ENCODE measurements around the gene PHYHD1.
"Not testable (repeated sequence)": the region's sequence is repeated elsewhere in the genome, so short reads cannot be mapped to it uniquely, and the experiment has no call there.

The PHYHD1 gene

GRCh38 chr9:128937310-128938165, 16.8 kb downstream of the PHYHD1 start:
- no peak for TF ChIP-seq CTCF (IDR thresholded peaks at IDR 0.05)
- Histone ChIP-seq H3K27me3 (no peaks in the 10 kb centered on the region), H3K9me3 (no peaks in the 10 kb centered on the region), H3K4me3 (no peak overlapping the region), H3K4me1 (no peaks in the 10 kb centered on the region), H3K36me3 (peaks cover 0 to 70% (median 11%) of the 10 kb centered on the region in 3 donors), H3K27ac (no peak overlapping the region)
- peak in 1 of 2 donors; percentile 42 for DNase-seq
- intact Hi-C loops (cut with DNase I; ENCODE audit: low total_unique reads), result no loop called here

GRCh38 chr9:128940271-128940921, 19.6 kb downstream of the PHYHD1 start:
- Histone ChIP-seq H3K4me1 (peaks cover 0 to 5% (median 0%) of the 10 kb centered on the region in 4 donors), H3K27me3 (no peaks in the 10 kb centered on the region), H3K27ac (no peak overlapping the region), H3K4me3 (no peak overlapping the region), H3K36me3 (peaks cover 0 to 76% (median 5%) of the 10 kb centered on the region in 3 donors), H3K9me3 (no peaks in the 10 kb centered on the region)
- DNase-seq, result peak in 1 of 2 donors; percentile 54
- no peak for TF ChIP-seq CTCF (IDR thresholded peaks at IDR 0.05)
- intact Hi-C loops (cut with DNase I; ENCODE audit: low total_unique reads), result no loop called here

GRCh38 chr9:128940946-128941755, 20.4 kb downstream of the PHYHD1 start:
- Histone ChIP-seq H3K9me3 (no peaks in the 10 kb centered on the region), H3K4me1 (peaks cover 0 to 13% (median 5%) of the 10 kb centered on the region in 4 donors), H3K27me3 (no peaks in the 10 kb centered on the region), H3K27ac (no peak overlapping the region), H3K36me3 (peaks cover 0 to 76% (median 5%) of the 10 kb centered on the region in 3 donors), H3K4me3 (no peak overlapping the region)
- TF ChIP-seq CTCF (IDR thresholded peaks at IDR 0.05), result no peak
- intact Hi-C loops (cut with DNase I; ENCODE audit: low total_unique reads), result no loop called here
- DNase-seq, result peak in 1 of 2 donors; percentile 52

GRCh38 chr9:128943832-128944620, 23.2 kb downstream of the PHYHD1 start:
- no peak overlapping the region for H3K27ac ChIP-seq
- peaks cover 0 to 62% (median 5%) of the 10 kb centered on the region in 3 donors for H3K36me3 ChIP-seq
- DNase-seq, result peak in 1 of 2 donors; percentile 17
- H3K27me3 ChIP-seq, result no peaks in the 10 kb centered on the region
- H3K9me3 ChIP-seq, result no peaks in the 10 kb centered on the region
- intact Hi-C loops (cut with DNase I; ENCODE audit: low total_unique reads), result no loop called here
- peaks cover 0 to 26% (median 13%) of the 10 kb centered on the region in 4 donors for H3K4me1 ChIP-seq
- no peak for TF ChIP-seq CTCF (IDR thresholded peaks at IDR 0.05)
- no peak overlapping the region for H3K4me3 ChIP-seq

- H3K4me3 ChIP-seq; H3K9me3 ChIP-seq; H3K27ac ChIP-seq; H3K27me3 ChIP-seq; intact Hi-C loops (cut with DNase I; ENCODE audit: low total_unique reads); DNase-seq: not testable (repeated sequence)
- peaks cover 0 to 27% (median 13%) of the 10 kb centered on the region in 4 donors for H3K4me1 ChIP-seq
- peaks cover 0 to 60% (median 5%) of the 10 kb centered on the region in 3 donors for H3K36me3 ChIP-seq
Observed at GRCh38 chr9:128944966-128945365, 24.2 kb downstream of the PHYHD1 start.

Data from tibial artery (tissue), 4 donors.